ENCODE measurements around the gene SUN5.

DNA sequence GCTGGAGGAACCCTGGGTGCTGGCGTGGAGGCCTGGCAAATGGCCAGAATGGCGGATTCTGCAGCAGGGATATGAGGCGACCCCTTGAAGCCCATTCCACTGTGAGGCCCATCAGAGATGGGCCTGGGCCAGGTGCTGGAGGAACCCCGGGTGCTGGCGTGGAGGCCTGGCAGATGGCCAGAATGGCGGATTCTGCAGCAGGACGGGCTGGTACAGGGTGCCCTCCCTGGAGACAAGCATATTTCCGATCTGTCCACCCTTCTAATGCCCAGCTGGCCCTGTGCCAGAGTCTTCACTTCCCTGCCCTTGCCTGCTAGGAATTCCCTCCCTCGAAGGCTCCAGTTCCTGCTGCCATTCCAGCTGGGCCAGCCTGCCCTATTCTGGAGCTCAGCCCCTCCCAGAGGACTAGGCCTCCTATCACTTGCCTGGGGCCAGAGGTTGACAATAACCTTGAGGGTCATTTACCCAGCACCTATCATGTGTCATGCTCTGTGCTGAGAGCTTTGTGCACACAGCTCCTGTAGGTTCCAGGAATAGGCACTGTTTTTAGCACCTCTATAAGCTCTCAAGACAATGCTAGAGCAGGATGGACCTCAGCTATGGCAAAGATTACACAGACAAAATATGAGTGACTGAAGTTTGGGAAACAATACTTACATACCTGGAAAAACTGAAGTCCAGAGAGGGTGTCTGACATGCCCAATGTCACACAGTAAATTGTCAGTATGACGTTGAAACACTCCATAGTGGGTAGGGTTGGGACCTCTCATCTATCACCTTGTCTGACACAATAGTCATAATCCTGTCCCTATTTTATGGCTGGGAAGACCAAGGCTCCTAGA is 21.4 kb downstream of the SUN5 start:
- TF ChIP-seq, protein P1, sequence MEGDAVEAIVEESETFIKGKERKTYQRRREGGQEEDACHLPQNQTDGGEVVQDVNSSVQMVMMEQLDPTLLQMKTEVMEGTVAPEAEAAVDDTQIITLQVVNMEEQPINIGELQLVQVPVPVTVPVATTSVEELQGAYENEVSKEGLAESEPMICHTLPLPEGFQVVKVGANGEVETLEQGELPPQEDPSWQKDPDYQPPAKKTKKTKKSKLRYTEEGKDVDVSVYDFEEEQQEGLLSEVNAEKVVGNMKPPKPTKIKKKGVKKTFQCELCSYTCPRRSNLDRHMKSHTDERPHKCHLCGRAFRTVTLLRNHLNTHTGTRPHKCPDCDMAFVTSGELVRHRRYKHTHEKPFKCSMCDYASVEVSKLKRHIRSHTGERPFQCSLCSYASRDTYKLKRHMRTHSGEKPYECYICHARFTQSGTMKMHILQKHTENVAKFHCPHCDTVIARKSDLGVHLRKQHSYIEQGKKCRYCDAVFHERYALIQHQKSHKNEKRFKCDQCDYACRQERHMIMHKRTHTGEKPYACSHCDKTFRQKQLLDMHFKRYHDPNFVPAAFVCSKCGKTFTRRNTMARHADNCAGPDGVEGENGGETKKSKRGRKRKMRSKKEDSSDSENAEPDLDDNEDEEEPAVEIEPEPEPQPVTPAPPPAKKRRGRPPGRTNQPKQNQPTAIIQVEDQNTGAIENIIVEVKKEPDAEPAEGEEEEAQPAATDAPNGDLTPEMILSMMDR (IDR thresholded peaks at IDR 0.05) = no peak
- TF ChIP-seq TCF7L2 (IDR thresholded peaks at IDR 0.05; ENCODE audit: low read depth, low read length) = no peak
- no peak for TF ChIP-seq POLR2AphosphoS5 (IDR thresholded peaks at IDR 0.05; ENCODE audit: low read depth, low read length)

Data from Panc1 (cell line).